ENCODE results near the gene SIX3. TPM values are rescaled to one million over a fixed set of nuclear protein-coding genes. Genes with fewer than 3 reads are reported as not detected.

Gene SIX3
- total RNA-seq, 1 experiment from 2014 or later: not detected

GRCh38 chr2:44954889-44955592 lies 13.5 kb downstream of the SIX3 start:
- DNase-seq (ENCODE audit: low spot score): no peak

GRCh38 chr2:44955593-44956392 lies 14.3 kb downstream of the SIX3 start:
- DNase-seq (ENCODE audit: low spot score): peak; percentile 81

- DNase-seq (ENCODE audit: low spot score): no peak
Measured at GRCh38 chr2:44956843-44957242, 15.3 kb downstream of the SIX3 start.

- no peak for DNase-seq (ENCODE audit: low spot score)
Measured at GRCh38 chr2:44957656-44958327, 16.3 kb downstream of the SIX3 start.

- no peak for DNase-seq (ENCODE audit: low spot score)
Measured at GRCh38 chr2:44959855-44960254, 18.4 kb downstream of the SIX3 start.

GRCh38 chr2:44960871-44961270 lies 19.4 kb downstream of the SIX3 start:
- no peak for DNase-seq (ENCODE audit: low spot score)

GRCh38 chr2:44962176-44962695 lies 20.7 kb downstream of the SIX3 start:
- DNase-seq (ENCODE audit: low spot score): no peak

GRCh38 chr2:44964752-44965236 lies 23.3 kb downstream of the SIX3 start:
- no peak for DNase-seq (ENCODE audit: low spot score)

- DNase-seq (ENCODE audit: low spot score): no peak
Measured at GRCh38 chr2:44965684-44966083, 24.2 kb downstream of the SIX3 start.

GRCh38 chr2:44967056-44967455 lies 25.6 kb downstream of the SIX3 start:
- DNase-seq (ENCODE audit: low spot score): no peak

- DNase-seq (ENCODE audit: low spot score): no peak
Measured at GRCh38 chr2:44967727-44968432, 26.4 kb downstream of the SIX3 start.

- DNase-seq (ENCODE audit: low spot score): no peak
Measured at GRCh38 chr2:44969936-44970335, 28.4 kb downstream of the SIX3 start.

- no peak for DNase-seq (ENCODE audit: low spot score)
Measured at GRCh38 chr2:44970846-44971450, 29.4 kb downstream of the SIX3 start.

- no peak for DNase-seq (ENCODE audit: low spot score)
Measured at GRCh38 chr2:44972771-44973535, 31.5 kb downstream of the SIX3 start.

- peak; percentile 57 for DNase-seq (ENCODE audit: low spot score)
Measured at GRCh38 chr2:44974064-44974715, 32.7 kb downstream of the SIX3 start.

GRCh38 chr2:44975571-44976450 lies 34.3 kb downstream of the SIX3 start:
- DNase-seq (ENCODE audit: low spot score): no peak

GRCh38 chr2:44979581-44979980 lies 38.1 kb downstream of the SIX3 start:
- no peak for DNase-seq (ENCODE audit: low spot score)
